GM18508 (cell line): Measurements from ENCODE around the gene KCTD1.

ENCODE experiments used
- ATAC-seq: cut with Tn5 transposase; IDR thresholded peaks from one replicate; pipeline ENCODE4 v1.9.1; 2021; ENCODE audit warnings: moderate number of reproducible peaks; ENCODE audit not compliant: insufficient read depth, unreplicated experiment

KCTD1 gene

DNA sequence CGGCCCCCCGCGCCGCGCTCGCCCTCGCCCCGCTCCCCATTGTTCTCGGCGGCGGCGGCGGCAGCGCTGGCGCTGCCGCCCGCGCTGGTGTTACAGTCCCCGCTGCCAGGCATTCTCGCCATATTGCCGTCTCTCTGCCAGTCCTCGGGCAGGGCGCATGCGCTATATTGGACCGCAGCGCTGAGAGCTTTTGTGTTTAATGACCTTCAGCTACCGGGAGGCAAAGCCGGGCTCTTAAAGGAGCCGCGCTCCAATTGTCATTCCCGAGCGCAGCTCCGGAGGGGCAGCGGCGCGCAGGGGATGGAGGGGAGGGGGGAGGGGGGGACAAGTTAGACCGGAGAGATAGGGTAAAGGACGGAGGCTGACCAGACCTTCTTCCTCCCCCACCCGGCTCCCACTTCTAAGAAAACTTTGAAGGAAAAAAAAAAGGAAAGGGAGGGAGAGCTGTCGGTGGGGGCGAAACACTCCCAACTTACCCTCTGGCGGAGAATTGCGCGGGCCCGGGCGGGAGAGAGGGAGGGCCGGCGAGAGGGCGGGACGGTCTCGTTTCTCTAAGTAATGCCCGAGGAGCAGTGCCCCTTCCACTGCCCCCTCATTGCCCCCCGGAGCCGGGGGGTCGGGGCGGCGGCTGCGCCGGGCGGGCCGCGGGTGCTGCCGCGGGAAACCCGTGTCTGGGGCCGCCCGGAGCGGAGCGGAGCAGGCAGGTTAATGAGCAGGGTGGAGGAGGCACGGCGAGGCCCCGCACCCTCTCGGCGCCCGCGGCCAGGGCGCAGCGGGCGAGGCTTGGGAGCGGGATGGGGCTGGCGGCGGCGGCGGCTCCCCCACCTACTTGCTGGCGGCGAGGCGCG lies at the start of gene KCTD1:
Gene KCTD1 (minus strand): TSS at position 139 of the 848 bp plus-strand sequence. CDS start 17 bp downstream, at position 122.
- peak; percentile 47 for ATAC-seq

- no peak for ATAC-seq
These were observed 45.3 kb upstream of the KCTD1 start for GRCh38 chr18:26593365-26594320.

DNA sequence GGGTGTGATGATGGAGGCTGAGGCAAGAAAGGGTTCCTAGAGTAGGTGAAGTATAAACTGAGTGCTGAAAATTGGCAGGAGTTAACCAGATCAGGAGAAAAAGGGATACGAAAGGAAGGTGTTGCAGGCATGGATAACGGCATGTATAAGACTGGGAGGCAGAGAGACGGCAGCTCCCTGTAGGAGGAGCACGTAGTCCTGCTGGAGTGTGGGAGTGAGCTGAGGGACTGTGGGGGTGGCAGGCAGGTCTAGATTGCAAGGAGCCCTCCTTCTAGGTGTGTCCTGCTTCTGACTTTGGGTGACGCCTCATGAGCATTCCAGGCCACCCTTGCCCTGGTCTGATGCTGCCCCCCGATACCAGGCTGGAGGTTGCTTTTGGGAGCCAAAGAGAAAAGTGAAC lies 36.4 kb upstream of the KCTD1 start:
- ATAC-seq = no peak

GRCh38 chr18:26579941-26580618 lies 31.7 kb upstream of the KCTD1 start:
- no peak for ATAC-seq

- no peak for ATAC-seq
These were observed 27.5 kb upstream of the KCTD1 start for GRCh38 chr18:26575865-26576217.

DNA sequence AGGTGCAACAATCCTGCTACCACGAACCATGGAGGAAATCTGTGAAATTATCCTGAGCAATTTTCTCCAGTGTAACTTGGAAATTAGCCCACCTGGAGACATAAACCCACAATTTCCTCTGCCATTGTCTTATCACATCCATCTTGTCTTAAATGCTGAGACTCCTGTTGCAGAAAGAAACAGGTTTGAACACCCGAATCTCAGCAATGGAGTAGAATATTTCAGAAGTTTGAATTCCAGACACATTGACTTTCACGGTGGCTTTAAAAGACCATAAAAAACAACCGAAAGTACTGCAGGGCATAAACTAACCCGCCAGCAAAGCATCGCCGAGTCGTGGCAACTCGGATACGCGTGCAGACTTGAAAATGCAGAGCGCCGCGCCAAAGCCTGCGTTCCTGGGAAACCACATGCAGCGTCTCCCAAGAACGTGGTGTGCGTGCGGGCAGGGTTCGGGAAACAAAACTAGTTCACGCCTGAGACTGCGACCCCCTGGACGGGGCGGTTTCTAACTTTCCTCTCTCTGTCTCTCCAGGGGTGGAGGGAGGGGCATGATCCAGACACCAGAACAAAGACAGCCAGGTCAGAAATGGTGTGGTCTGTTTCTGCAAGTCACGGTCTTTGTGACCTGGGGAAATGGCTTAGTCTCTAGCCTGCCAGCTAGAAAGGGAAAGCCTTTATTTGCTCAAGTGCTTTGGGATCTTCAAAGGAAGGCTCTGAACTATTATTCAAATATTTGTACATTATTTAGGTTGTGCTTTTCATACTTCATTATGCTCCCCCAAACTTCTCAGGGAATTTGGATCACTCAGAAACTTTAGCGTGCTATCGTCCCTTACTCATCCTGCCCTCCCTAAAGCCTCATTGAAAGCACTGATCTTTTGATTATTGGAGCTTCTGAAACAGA lies 26.9 kb upstream of the KCTD1 start:
- no peak for ATAC-seq

DNA sequence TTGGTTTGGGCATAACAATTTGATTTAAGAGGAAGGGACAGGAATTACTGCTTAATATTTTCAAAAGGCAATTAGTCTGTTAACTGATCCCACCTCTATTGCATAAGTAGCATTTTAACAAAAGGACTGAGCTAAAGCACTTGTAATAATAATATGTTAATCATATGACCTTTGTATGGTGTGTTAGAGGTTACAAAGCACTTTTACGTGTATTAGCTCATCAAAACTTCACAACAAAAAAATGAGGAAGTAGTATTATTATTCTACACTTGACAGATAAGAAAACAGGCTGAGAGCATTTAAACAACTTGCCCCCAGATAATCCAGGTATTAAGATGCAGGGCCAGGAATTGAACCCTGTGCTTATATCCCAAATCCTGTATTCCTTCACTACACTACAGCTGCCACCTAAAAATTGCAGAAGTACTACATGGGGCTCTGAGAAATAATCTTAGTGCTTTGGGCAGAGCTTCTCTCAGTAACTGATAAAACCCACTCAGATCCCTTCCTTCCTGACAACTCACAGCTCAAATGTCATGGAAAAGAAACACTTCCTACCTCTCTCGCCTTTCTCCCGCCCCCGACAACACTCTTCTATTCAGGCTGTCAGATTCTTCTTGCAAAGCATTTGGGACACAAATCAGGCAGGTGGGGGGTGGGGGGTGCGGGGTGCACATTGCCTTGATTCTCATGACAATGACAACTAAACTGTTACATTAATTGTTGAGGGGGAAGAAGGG lies 20.7 kb upstream of the KCTD1 start:
- ATAC-seq = no peak

DNA sequence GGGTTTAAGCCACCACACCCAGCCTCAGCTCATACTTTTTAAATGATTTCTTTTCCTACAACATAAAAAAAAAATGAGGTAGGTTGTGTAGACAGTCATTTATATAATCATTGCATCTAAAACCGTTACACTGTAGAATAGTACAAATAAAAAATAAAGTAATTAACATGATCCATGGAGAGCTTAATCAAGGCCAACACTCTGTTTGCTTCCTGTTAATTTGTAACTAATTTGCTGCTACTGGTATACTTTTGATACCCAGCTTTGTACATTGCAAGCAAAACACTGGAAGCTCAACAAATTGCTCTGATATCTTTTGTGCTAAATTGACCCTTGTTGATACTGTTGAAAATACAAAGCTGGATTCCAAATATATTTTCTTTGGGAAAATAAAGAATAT lies 20.2 kb upstream of the KCTD1 start:
- ATAC-seq = no peak

DNA sequence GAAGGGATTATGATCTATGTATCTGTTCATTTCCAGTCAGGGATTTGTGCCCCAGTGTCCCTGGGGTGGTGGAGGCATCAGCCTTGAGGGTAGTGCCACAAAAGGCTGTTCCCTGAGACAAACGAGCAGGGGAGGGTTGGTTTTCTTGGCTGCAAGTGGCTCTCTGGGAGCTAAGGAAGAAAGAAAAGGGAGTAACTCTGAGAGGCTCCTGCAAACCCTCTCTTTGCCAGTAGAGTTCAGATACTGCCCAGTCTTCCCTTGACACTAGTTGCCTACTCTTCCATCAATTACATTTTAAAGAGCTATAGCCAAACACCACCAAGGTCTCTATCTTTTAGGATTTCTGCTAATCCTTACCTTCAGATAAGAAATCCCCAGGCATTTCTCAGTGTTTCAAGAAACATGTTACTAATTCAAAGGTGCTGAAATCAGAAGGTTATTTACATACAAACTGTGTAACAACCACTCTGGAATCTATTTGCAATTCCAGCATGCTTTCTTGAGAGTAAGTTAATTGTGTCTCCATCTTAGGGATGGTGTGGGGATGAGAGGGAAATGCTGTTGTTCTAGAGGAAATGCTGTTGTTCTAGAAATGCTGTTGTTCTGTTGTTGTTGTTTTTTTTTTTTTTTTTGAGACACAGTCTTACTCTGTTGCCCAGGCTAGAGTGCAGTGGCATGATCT lies 18.7 kb upstream of the KCTD1 start:
- no peak for ATAC-seq

GRCh38 chr18:26565514-26565913 lies 17.2 kb upstream of the KCTD1 start:
- no peak for ATAC-seq

DNA sequence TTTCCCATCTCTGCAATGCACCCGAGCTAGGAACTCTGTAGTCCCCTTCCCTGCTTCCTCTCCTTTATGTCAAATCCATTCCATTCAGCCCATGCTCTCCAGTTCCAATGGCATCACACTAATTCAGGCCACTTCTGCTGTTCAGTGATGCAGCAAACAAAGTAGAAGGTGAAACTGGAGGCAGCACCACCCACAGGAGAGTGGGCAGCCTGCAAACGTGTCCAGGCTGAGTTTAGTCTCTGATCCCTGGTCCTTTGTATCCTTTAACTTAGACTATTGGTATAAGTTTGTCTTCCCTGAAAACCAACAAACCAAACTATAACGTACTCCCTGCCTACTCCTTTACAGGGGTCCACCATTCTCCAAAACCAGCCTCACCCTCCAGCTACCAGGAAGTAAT lies 14.7 kb upstream of the KCTD1 start:
- ATAC-seq = no peak

GRCh38 chr18:26562568-26562967 lies 14.2 kb upstream of the KCTD1 start:
- no peak for ATAC-seq

DNA sequence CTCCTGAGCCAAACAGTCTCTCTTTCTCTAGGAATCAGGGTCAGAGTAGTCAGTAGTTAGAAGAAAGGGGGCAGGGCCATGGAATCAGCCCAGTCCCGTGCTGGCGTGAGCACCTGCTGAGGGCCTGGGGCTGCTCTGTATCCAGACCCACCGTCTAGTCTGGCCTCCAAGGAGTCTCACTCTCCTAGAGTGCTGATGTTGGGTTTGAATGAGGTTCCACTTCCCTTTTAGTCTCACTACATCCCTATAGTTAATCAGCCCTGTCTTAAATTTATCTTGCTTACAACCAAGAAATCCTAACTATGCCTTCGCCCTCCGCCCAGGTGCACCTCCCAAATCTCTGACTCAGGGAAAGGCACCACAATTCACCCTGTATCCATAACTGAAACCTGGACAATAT lies 13.4 kb upstream of the KCTD1 start:
- no peak for ATAC-seq

- peak; percentile 85 for ATAC-seq
These were observed 8.2 kb upstream of the KCTD1 start for GRCh38 chr18:26556573-26556972.

- ATAC-seq = no peak
These were observed 7.6 kb upstream of the KCTD1 start for GRCh38 chr18:26555804-26556553.

DNA sequence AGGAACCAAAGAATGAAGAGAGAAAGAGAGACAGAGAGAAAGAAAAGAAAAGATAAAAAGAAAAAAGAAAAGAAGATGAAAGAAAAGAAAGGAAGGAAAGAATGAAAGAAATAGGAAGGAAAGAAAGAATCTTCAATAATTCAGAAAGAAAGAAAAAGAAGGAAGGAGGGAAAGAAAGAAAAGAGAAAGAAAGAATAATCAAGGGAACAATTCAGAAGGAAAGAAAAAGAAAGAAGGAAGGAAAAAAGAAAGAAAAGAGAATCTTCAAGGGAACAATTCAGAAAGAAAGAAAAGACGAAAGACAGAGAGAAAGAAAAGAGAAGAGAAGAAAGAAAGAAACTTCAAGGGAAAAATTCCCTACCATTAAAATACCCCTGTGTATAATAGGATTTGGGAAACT lies 5.6 kb upstream of the KCTD1 start:
- ATAC-seq = no peak

DNA sequence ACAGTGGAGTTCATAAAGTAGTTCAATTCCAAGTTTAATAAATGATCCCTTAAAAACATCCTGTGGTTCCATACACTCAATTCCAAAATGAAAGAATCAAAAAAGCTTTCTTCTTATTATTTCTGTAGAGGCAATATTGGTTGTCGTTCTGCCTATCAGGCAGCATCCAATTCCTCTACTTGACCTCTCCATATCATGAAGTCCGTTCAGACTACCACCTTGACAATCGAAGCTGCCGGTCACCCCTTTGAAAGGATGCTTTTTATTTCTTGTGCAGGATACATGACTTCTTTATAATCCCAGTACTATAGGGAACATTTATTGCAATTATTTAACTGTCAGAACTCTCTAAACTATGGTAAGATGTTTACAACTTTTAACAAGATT lies 3.3 kb upstream of the KCTD1 start:
- ATAC-seq = no peak
